Endothelial cell (in vitro differentiated cells): Measurements from ENCODE around the gene SH3RF2. TPM values are rescaled to one million over a fixed set of nuclear protein-coding genes. Genes with fewer than 3 reads are reported as not detected.

Source experiments
- DNase-seq: peaks from one replicate; pipeline ENCODE4 v3.0.0; 2021; ENCODE audit warnings: low spot score
- H3K27ac Mint-ChIP-seq: one replicate; pipeline ENCODE4 v1.8.0; 2021; ENCODE audit warnings: mixed read lengths, inconsistent platforms; ENCODE audit not compliant: unreplicated experiment
- H3K27me3 Mint-ChIP-seq: one replicate; pipeline ENCODE4 v1.8.0; 2021; ENCODE audit warnings: mild to moderate bottlenecking, moderate library complexity, mixed read lengths, inconsistent platforms; ENCODE audit not compliant: unreplicated experiment
- H3K36me3 Mint-ChIP-seq: one replicate; pipeline ENCODE4 v1.8.0; 2021; ENCODE audit warnings: mild to moderate bottlenecking, low read depth, mixed read lengths, inconsistent platforms; ENCODE audit not compliant: unreplicated experiment
- H3K4me1 Mint-ChIP-seq: one replicate; pipeline ENCODE4 v1.8.0; 2021; ENCODE audit warnings: mild to moderate bottlenecking, mixed read lengths, inconsistent platforms; ENCODE audit not compliant: unreplicated experiment
- H3K4me3 Mint-ChIP-seq: one replicate; pipeline ENCODE4 v1.8.0; 2021; ENCODE audit warnings: mild to moderate bottlenecking, mixed read lengths, inconsistent platforms; ENCODE audit not compliant: unreplicated experiment
- H3K9me3 Mint-ChIP-seq: one replicate; pipeline ENCODE4 v1.8.0; 2021; ENCODE audit warnings: mixed read lengths, inconsistent platforms; ENCODE audit not compliant: unreplicated experiment
- CTCF ChIP-seq: fragments of 200-600 bp; sonication (generic); IDR thresholded peaks from one replicate; pipeline ENCODE4 v1.5.0; 2021; ENCODE audit warnings: antibody characterized with exemption; ENCODE audit not compliant: unreplicated experiment
- total RNA-seq: library from RNA; stranded (reverse); fragmentation: NEBNext Ultra II Directional; extraction: Animal tissue kit (Norgen Biotek cat#: 25700); gene quantifications from one replicate; pipeline ENCODE4 v1.2.1, GENCODE V29; 2021; ENCODE audit not compliant: unreplicated experiment

SH3RF2 gene
- total RNA-seq, 1 donor from 2014 or later: 0.23 TPM

GRCh38 chr5:146076455-146076854 is 140.1 kb downstream of the SH3RF2 start:
- no peaks in the 10 kb centered on the region for H3K9me3 Mint-ChIP-seq
- no peak for TF ChIP-seq CTCF
- DNase-seq: no peak
- no peaks in the 10 kb centered on the region for H3K36me3 Mint-ChIP-seq
- no peak overlapping the region for H3K4me3 Mint-ChIP-seq
- H3K27me3 Mint-ChIP-seq: no peaks in the 10 kb centered on the region
- H3K27ac Mint-ChIP-seq: no peak overlapping the region
- no peaks in the 10 kb centered on the region for H3K4me1 Mint-ChIP-seq

GRCh38 chr5:146078566-146078965 is 142.2 kb downstream of the SH3RF2 start:
- Mint-ChIP-seq H3K27me3 (no peaks in the 10 kb centered on the region), H3K9me3 (no peaks in the 10 kb centered on the region), H3K36me3 (no peaks in the 10 kb centered on the region), H3K27ac (no peak overlapping the region), H3K4me3 (no peak overlapping the region), H3K4me1 (no peaks in the 10 kb centered on the region)
- no peak for DNase-seq
- no peak for TF ChIP-seq CTCF

- Mint-ChIP-seq H3K27me3 (no peaks in the 10 kb centered on the region), H3K4me1 (no peaks in the 10 kb centered on the region), H3K27ac (no peak overlapping the region), H3K9me3 (no peaks in the 10 kb centered on the region), H3K36me3 (no peaks in the 10 kb centered on the region), H3K4me3 (no peak overlapping the region)
- no peak for DNase-seq
- TF ChIP-seq CTCF: no peak
Observed at GRCh38 chr5:146079695-146080373, 143.5 kb downstream of the SH3RF2 start.

- DNase-seq: no peak
- H3K4me1 Mint-ChIP-seq: no peaks in the 10 kb centered on the region
- no peaks in the 10 kb centered on the region for H3K9me3 Mint-ChIP-seq
- H3K36me3 Mint-ChIP-seq: no peaks in the 10 kb centered on the region
- no peak overlapping the region for H3K4me3 Mint-ChIP-seq
- H3K27me3 Mint-ChIP-seq: no peaks in the 10 kb centered on the region
- H3K27ac Mint-ChIP-seq: no peak overlapping the region
- TF ChIP-seq CTCF: no peak
Observed at GRCh38 chr5:146081556-146081955, 145.2 kb downstream of the SH3RF2 start.

- Mint-ChIP-seq H3K36me3 (no peaks in the 10 kb centered on the region), H3K27me3 (no peaks in the 10 kb centered on the region), H3K27ac (no peak overlapping the region), H3K9me3 (no peaks in the 10 kb centered on the region), H3K4me3 (no peak overlapping the region), H3K4me1 (no peaks in the 10 kb centered on the region)
- DNase-seq: no peak
- TF ChIP-seq CTCF: no peak
Observed at GRCh38 chr5:146082798-146083197, 146.4 kb downstream of the SH3RF2 start.
